Breast epithelium (tissue), 4 donors: ENCODE measurements around the gene GPATCH4. TPM values are rescaled to one million over a fixed set of nuclear protein-coding genes. Genes with fewer than 3 reads are reported as not detected.

ENCODE experiments used
- DNase-seq, 2 donors: peaks; one replicate each; pipeline ENCODE4 v3.0.0-alpha.2; 2019; ENCODE audit warnings: low spot score in 2 of 2
- H3K27ac ChIP-seq, 2 donors: fragments of 200-600 bp; sonication (generic) in 1 of 2; one replicate each; pipeline ENCODE4 v1.5.1; 2016 to 2019; ENCODE audit warnings: mild to moderate bottlenecking in 1 of 2
- H3K27me3 ChIP-seq, 2 donors: fragments of 200-600 bp; sonication (generic) in 1 of 2; one replicate each; pipeline versions ENCODE4 v1.5.1 to v1.6.0; 2017 to 2019; ENCODE audit warnings: control low read depth in 1 of 2, mild to moderate bottlenecking in 1 of 2
- H3K36me3 ChIP-seq: fragments of 200-600 bp; one replicate; pipeline ENCODE4 v1.5.1; 2019
- H3K4me1 ChIP-seq, 2 donors: fragments of 200-600 bp; sonication (generic); one replicate each; pipeline ENCODE4 v1.5.1; 2016 to 2019; ENCODE audit warnings: control low read depth in 1 of 2
- H3K4me3 ChIP-seq, 3 donors: fragments of 200-600 bp; sonication (generic); 1 replicate in 2 of 3; 2 replicates in 1 of 3; pipeline ENCODE4 v1.5.1; 2016 to 2019; ENCODE audit warnings: mild to moderate bottlenecking in 3 of 3, moderate library complexity in 2 of 3
- H3K9me3 ChIP-seq, 2 donors: fragments of 200-600 bp; sonication (generic) in 1 of 2; one replicate each; pipeline ENCODE4 v1.5.1; 2016 to 2019; ENCODE audit warnings: control low read depth in 1 of 2
- POLR2A ChIP-seq: fragments of 450-650 bp; IDR thresholded peaks from one replicate; pipeline ENCODE4 v1.6.1; 2016; ENCODE audit warnings: antibody characterized with exemption, mild to moderate bottlenecking, moderate library complexity
- POLR2AphosphoS5 ChIP-seq, 3 donors: sonication (generic); formaldehyde crosslinking; IDR thresholded peaks; one replicate each; pipeline ENCODE4 v1.6.1; 2017; ENCODE audit warnings: antibody characterized with exemption in 3 of 3
- intact Hi-C: fragments of 100-400 bp; cut with DNase I; formaldehyde crosslinking; loops from one replicate; pipeline ENCODE4 v1.15.1; 2023; ENCODE audit warnings: low total_unique reads
- total RNA-seq, 3 donors: library from RNA; depleted of rRNA; stranded (reverse); fragments of >200 nt; gene quantifications; one replicate each; pipeline ENCODE4 v1.1.0, GENCODE V29; 2016
- TF ChIP-seq, protein P1 (sequence below), 3 donors: fragments of 450-650 bp; IDR thresholded peaks; one replicate each; pipeline ENCODE4 v1.5.1; 2016 to 2017; ENCODE audit warnings: antibody characterized with exemption in 3 of 3, mild to moderate bottlenecking in 3 of 3, moderate library complexity in 3 of 3

GPATCH4 gene
- total RNA-seq, 3 donors from 2014 or later, result 20.2 to 31.1 (median 23.7) TPM

DNA sequence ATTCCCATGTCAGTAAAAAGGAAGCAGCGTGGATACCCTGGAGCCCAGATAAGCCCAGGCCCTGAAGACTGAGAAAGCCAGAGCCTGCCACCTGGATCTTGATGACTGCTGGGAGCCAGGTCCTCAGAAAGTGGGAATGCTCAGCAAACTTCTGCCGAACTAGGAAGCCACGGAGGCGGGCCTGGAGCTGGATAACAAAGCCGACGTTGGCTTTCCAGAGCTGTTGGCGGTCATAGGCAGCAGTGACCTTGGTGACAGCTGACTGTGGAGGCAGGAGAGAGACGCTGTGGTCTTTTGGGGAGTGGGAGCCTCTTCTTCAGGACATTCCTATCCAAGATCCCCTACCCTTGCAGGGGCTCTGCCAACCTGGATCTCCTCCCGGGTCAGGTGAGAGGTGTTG is 53.3 kb downstream of the GPATCH4 start:
- intact Hi-C loops, result no loop called here
- no peak for DNase-seq
- Histone ChIP-seq H3K9me3 (no peaks in the 10 kb centered on the region), H3K36me3 (no peaks in the 10 kb centered on the region), H3K27ac (no peak overlapping the region), H3K27me3 (no peaks in the 10 kb centered on the region), H3K4me1 (no peaks in the 10 kb centered on the region), H3K4me3 (no peak overlapping the region)
- TF ChIP-seq, protein P1, sequence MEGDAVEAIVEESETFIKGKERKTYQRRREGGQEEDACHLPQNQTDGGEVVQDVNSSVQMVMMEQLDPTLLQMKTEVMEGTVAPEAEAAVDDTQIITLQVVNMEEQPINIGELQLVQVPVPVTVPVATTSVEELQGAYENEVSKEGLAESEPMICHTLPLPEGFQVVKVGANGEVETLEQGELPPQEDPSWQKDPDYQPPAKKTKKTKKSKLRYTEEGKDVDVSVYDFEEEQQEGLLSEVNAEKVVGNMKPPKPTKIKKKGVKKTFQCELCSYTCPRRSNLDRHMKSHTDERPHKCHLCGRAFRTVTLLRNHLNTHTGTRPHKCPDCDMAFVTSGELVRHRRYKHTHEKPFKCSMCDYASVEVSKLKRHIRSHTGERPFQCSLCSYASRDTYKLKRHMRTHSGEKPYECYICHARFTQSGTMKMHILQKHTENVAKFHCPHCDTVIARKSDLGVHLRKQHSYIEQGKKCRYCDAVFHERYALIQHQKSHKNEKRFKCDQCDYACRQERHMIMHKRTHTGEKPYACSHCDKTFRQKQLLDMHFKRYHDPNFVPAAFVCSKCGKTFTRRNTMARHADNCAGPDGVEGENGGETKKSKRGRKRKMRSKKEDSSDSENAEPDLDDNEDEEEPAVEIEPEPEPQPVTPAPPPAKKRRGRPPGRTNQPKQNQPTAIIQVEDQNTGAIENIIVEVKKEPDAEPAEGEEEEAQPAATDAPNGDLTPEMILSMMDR (IDR thresholded peaks at IDR 0.05), result no peak
- TF ChIP-seq POLR2AphosphoS5 (IDR thresholded peaks at IDR 0.05), result no peak
- TF ChIP-seq POLR2A, result no peak

GRCh38 chr1:156547434-156547833 is 53.8 kb downstream of the GPATCH4 start:
- Histone ChIP-seq H3K9me3 (no peaks in the 10 kb centered on the region), H3K4me1 (no peaks in the 10 kb centered on the region), H3K36me3 (no peaks in the 10 kb centered on the region), H3K27ac (no peak overlapping the region), H3K4me3 (no peak overlapping the region), H3K27me3 (no peaks in the 10 kb centered on the region)
- TF ChIP-seq, protein P1 (IDR thresholded peaks at IDR 0.05), result no peak
- TF ChIP-seq POLR2A (no peak), POLR2AphosphoS5 (IDR thresholded peaks at IDR 0.05) (no peak)
- intact Hi-C loops, result no loop called here
- no peak for DNase-seq

- no peak for DNase-seq
- H3K4me3 ChIP-seq, result no peak overlapping the region
- H3K9me3 ChIP-seq, result no peaks in the 10 kb centered on the region
- H3K27me3 ChIP-seq, result no peaks in the 10 kb centered on the region
- H3K4me1 ChIP-seq, result no peaks in the 10 kb centered on the region
- intact Hi-C loops, result no loop called here
- H3K36me3 ChIP-seq, result no peaks in the 10 kb centered on the region
- no peak overlapping the region for H3K27ac ChIP-seq
- TF ChIP-seq POLR2A (no peak), POLR2AphosphoS5 (IDR thresholded peaks at IDR 0.05) (no peak)
- TF ChIP-seq, protein P1 (IDR thresholded peaks at IDR 0.05), result no peak
Measured at GRCh38 chr1:156546267-156546666, 55.0 kb downstream of the GPATCH4 start.

DNA sequence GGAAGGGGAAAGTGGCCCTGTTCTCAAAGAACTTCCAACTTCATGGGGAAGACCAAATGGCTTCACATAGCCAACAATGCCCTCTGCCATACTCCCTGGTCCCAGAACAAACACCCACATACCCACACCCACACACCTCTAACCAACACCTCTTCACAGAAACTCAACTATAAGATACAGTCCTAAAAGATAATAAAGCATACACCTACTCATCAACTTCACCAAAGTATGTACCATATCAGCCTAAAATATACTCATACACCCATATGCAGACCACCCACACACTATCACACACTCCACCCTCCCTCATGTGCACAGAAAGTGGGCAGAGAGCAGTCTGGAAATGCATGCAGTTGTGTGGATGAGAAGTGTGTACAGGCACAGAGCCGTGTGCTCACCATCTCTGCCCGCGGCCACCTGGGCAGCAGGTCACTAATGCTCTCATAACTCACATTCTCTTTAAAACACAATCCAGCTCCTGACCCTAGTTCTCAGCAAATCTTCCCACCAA is 56.6 kb downstream of the GPATCH4 start:
- no peaks in the 10 kb centered on the region for H3K9me3 ChIP-seq
- H3K36me3 ChIP-seq, result no peaks in the 10 kb centered on the region
- no peak for DNase-seq
- intact Hi-C loops, result no loop called here
- H3K4me3 ChIP-seq, result no peak overlapping the region
- no peak overlapping the region for H3K27ac ChIP-seq
- no peaks in the 10 kb centered on the region for H3K27me3 ChIP-seq
- no peaks in the 10 kb centered on the region for H3K4me1 ChIP-seq
- no peak for TF ChIP-seq POLR2A
- TF ChIP-seq, protein P1 (IDR thresholded peaks at IDR 0.05), result no peak
- no peak for TF ChIP-seq POLR2AphosphoS5 (IDR thresholded peaks at IDR 0.05)

Other genes starting within 250 kb of the GPATCH4 start
- gene RHBG, start 232.3 kb downstream of the GPATCH4 start, total RNA-seq, result not detected
- gene MEF2D, start 100.7 kb downstream of the GPATCH4 start, total RNA-seq, result 10 to 100 TPM; 25.8 to 34.9 (median 32.1) TPM
- gene IQGAP3, start 28.9 kb downstream of the GPATCH4 start, total RNA-seq, result 1 to 10 TPM in 1 of 3 donors, under 1 TPM in 2; under 0.01 to 1.4 (median 0.15) TPM
- not detected for gene TTC24, start 21.8 kb downstream of the GPATCH4 start, total RNA-seq
- 10 to 100 TPM; 70.4 to 90.5 (median 75.5) TPM for gene NAXE, start 9.7 kb downstream of the GPATCH4 start, total RNA-seq
- not detected for gene HAPLN2, start 17.9 kb upstream of the GPATCH4 start, total RNA-seq
- under 1 TPM in 1 of 3 donors, not detected in 2; 0.44 TPM for gene BCAN, start 40.6 kb upstream of the GPATCH4 start, total RNA-seq
- gene NES, start 75.9 kb upstream of the GPATCH4 start, total RNA-seq, result 10 to 100 TPM in 2 of 3 donors, 1 to 10 TPM in 1; 9.9 to 28.5 (median 14.9) TPM
- 10 to 100 TPM in 2 of 3 donors, 1 to 10 TPM in 1; 4.2 to 61.6 (median 28.2) TPM for gene CRABP2, start 104.1 kb upstream of the GPATCH4 start, total RNA-seq
- 10 to 100 TPM; 15.5 to 41.3 (median 30.2) TPM for gene METTL25B, start 127.0 kb upstream of the GPATCH4 start, total RNA-seq
- gene ISG20L2, start 127.3 kb upstream of the GPATCH4 start, total RNA-seq, result 10 to 100 TPM; 13.6 to 25.2 (median 21.0) TPM
- gene MRPL24, start 139.6 kb upstream of the GPATCH4 start, total RNA-seq, result 10 to 100 TPM; 36.6 to 63.9 (median 63.8) TPM
- 100 to 1,000 TPM; 133 to 178 (median 173) TPM for gene HDGF, start 150.2 kb upstream of the GPATCH4 start, total RNA-seq
- 10 to 100 TPM; 21.6 to 35.9 (median 24.9) TPM for gene PRCC, start 166.1 kb upstream of the GPATCH4 start, total RNA-seq
- 1 to 10 TPM in 2 of 3 donors, not detected in 1; 4.6 to 5.4 TPM for gene SH2D2A, start 215.4 kb upstream of the GPATCH4 start, total RNA-seq